ENCODE measurements around the gene ATPAF2.

The ATPAF2 gene

GRCh38 chr17:18070861-18071340 lies 31.9 kb upstream of the ATPAF2 start:
- Histone ChIP-seq H2BK15ac (ENCODE audit: low read depth, poor library complexity, severe bottlenecking) (no peak overlapping the region), H3K14ac (ENCODE audit: low read length in 2 of 2) (no peak overlapping the region), H3K27ac (ENCODE audit: low read length, poor library complexity, severe bottlenecking) (no peak overlapping the region), H3K9me3 (ENCODE audit: control insufficient read depth, low read length) (no peaks in the 10 kb centered on the region), H3K4me3 (ENCODE audit: insufficient read depth in 1 of 2, low read depth in 1 of 2, low read length in 2 of 2) (peak overlapping the region in 1 of 2 experiments; percentile 69), H3K4ac (ENCODE audit: low read depth in 1 of 2, low read length in 2 of 2) (no peak overlapping the region), H3K18ac (ENCODE audit: low read depth in 1 of 2, low read length in 2 of 2) (no peak overlapping the region), H2BK5ac (ENCODE audit: low read depth, low read length, poor library complexity, severe bottlenecking) (no peak overlapping the region), H2AK5ac (ENCODE audit: low read length, severe bottlenecking) (no peak overlapping the region), H3K23ac (ENCODE audit: low read length in 2 of 2) (peak overlapping the region in 1 of 2 experiments; percentile 96), H4K91ac (ENCODE audit: low read length) (no peak overlapping the region), H2AFZ (ENCODE audit: low read depth, low read length) (no peak overlapping the region), H3K9ac (ENCODE audit: low read length) (peak overlapping the region; percentile 57), H3K4me2 (ENCODE audit: low read length, poor library complexity, severe bottlenecking) (peak overlapping the region; percentile 43), H2BK12ac (ENCODE audit: low read length in 2 of 2) (no peak overlapping the region), H2BK120ac (ENCODE audit: low read depth, low read length) (no peak overlapping the region), H3K79me1 (replicated peaks; ENCODE audit: low read length, poor library complexity, severe bottlenecking) (no peaks in the 10 kb centered on the region), H3K36me3 (ENCODE audit: control insufficient read depth in 1 of 2, insufficient read depth in 2 of 2, low read depth in 1 of 2, low read length in 2 of 2) (peaks cover 7 to 19% of the 10 kb centered on the region in 2 experiments), H3K27me3 (ENCODE audit: control insufficient read depth in 1 of 2, insufficient read depth in 1 of 2, low read length in 2 of 2) (peaks cover 0 to under 1% of the 10 kb centered on the region in 2 experiments), H3K4me1 (ENCODE audit: control insufficient read depth, insufficient read depth, low read depth, low read length) (peaks cover 3% of the 10 kb centered on the region), H4K8ac (ENCODE audit: low read length) (no peak overlapping the region)
- DNase-seq: peak; percentile 22
- 45% methylated on average over 8 of the region's 8 CpGs for WGBS

GRCh38 chr17:18069101-18069500 lies 30.1 kb upstream of the ATPAF2 start:
- H3K14ac ChIP-seq (ENCODE audit: low read length in 2 of 2): no peak overlapping the region
- 100% methylated on average over 2 of the region's 2 CpGs for WGBS
- H3K9ac ChIP-seq (ENCODE audit: low read length): no peak overlapping the region
- peaks cover 3% of the 10 kb centered on the region for H3K4me1 ChIP-seq (ENCODE audit: control insufficient read depth, insufficient read depth, low read depth, low read length)
- H2AK5ac ChIP-seq (ENCODE audit: low read length, severe bottlenecking): no peak overlapping the region
- no peak overlapping the region for H2BK15ac ChIP-seq (ENCODE audit: low read depth, poor library complexity, severe bottlenecking)
- no peak overlapping the region for H4K91ac ChIP-seq (ENCODE audit: low read length)
- H2BK12ac ChIP-seq (ENCODE audit: low read length in 2 of 2): no peak overlapping the region
- no peak overlapping the region for H3K27ac ChIP-seq (ENCODE audit: low read length, poor library complexity, severe bottlenecking)
- H4K8ac ChIP-seq (ENCODE audit: low read length): no peak overlapping the region
- H2AFZ ChIP-seq (ENCODE audit: low read depth, low read length): no peak overlapping the region
- peaks cover 14 to 37% of the 10 kb centered on the region in 2 experiments for H3K36me3 ChIP-seq (ENCODE audit: control insufficient read depth in 1 of 2, insufficient read depth in 2 of 2, low read depth in 1 of 2, low read length in 2 of 2)
- no peaks in the 10 kb centered on the region for H3K9me3 ChIP-seq (ENCODE audit: control insufficient read depth, low read length)
- H3K27me3 ChIP-seq (ENCODE audit: control insufficient read depth in 1 of 2, insufficient read depth in 1 of 2, low read length in 2 of 2): no peaks in the 10 kb centered on the region
- no peak overlapping the region for H3K23ac ChIP-seq (ENCODE audit: low read length in 2 of 2)
- no peak overlapping the region for H2BK5ac ChIP-seq (ENCODE audit: low read depth, low read length, poor library complexity, severe bottlenecking)
- H3K4ac ChIP-seq (ENCODE audit: low read depth in 1 of 2, low read length in 2 of 2): no peak overlapping the region
- H3K4me2 ChIP-seq (ENCODE audit: low read length, poor library complexity, severe bottlenecking): no peak overlapping the region
- H3K18ac ChIP-seq (ENCODE audit: low read depth in 1 of 2, low read length in 2 of 2): no peak overlapping the region
- no peak for DNase-seq
- no peaks in the 10 kb centered on the region for H3K79me1 ChIP-seq (replicated peaks; ENCODE audit: low read length, poor library complexity, severe bottlenecking)
- H3K4me3 ChIP-seq (ENCODE audit: insufficient read depth in 1 of 2, low read depth in 1 of 2, low read length in 2 of 2): no peak overlapping the region
- no peak overlapping the region for H2BK120ac ChIP-seq (ENCODE audit: low read depth, low read length)

DNA sequence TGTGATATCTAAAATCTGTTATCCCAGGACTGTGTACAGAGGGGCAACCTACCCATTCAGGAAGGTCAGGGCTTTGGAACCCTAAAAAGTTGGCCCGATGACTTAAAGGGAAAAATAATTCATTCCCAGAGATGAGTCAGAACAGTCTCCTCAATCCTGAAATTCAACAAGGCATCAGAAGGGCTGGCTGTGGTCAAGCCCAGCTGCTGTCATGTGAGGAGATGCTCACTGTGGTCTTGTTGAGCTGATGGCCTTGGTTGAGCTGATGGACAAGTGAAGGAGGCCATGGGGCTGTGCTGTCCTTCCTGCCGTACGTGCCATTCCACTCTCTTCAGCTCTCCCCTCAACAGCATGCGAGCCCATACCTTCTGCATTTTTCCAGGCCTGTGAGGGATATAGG lies 27.9 kb upstream of the ATPAF2 start:
- peaks cover 3% of the 10 kb centered on the region for H3K4me1 ChIP-seq (ENCODE audit: control insufficient read depth, insufficient read depth, low read depth, low read length)
- H3K14ac ChIP-seq (ENCODE audit: low read length in 2 of 2): no peak overlapping the region
- no peak overlapping the region for H2AFZ ChIP-seq (ENCODE audit: low read depth, low read length)
- H3K9ac ChIP-seq (ENCODE audit: low read length): no peak overlapping the region
- no peak overlapping the region for H4K91ac ChIP-seq (ENCODE audit: low read length)
- no peak overlapping the region for H3K4me2 ChIP-seq (ENCODE audit: low read length, poor library complexity, severe bottlenecking)
- no peak overlapping the region for H2AK5ac ChIP-seq (ENCODE audit: low read length, severe bottlenecking)
- no peak overlapping the region for H3K4ac ChIP-seq (ENCODE audit: low read depth in 1 of 2, low read length in 2 of 2)
- H3K4me3 ChIP-seq (ENCODE audit: insufficient read depth in 1 of 2, low read depth in 1 of 2, low read length in 2 of 2): no peak overlapping the region
- no peaks in the 10 kb centered on the region for H3K9me3 ChIP-seq (ENCODE audit: control insufficient read depth, low read length)
- H2BK12ac ChIP-seq (ENCODE audit: low read length in 2 of 2): no peak overlapping the region
- no peaks in the 10 kb centered on the region for H3K79me1 ChIP-seq (replicated peaks; ENCODE audit: low read length, poor library complexity, severe bottlenecking)
- H2BK5ac ChIP-seq (ENCODE audit: low read depth, low read length, poor library complexity, severe bottlenecking): no peak overlapping the region
- H3K36me3 ChIP-seq (ENCODE audit: control insufficient read depth in 1 of 2, insufficient read depth in 2 of 2, low read depth in 1 of 2, low read length in 2 of 2): peaks cover 15 to 54% of the 10 kb centered on the region in 2 experiments
- H2BK15ac ChIP-seq (ENCODE audit: low read depth, poor library complexity, severe bottlenecking): no peak overlapping the region
- 90% methylated on average over 2 of the region's 4 CpGs for WGBS
- no peak for DNase-seq
- H3K27me3 ChIP-seq (ENCODE audit: control insufficient read depth in 1 of 2, insufficient read depth in 1 of 2, low read length in 2 of 2): no peaks in the 10 kb centered on the region
- no peak overlapping the region for H3K27ac ChIP-seq (ENCODE audit: low read length, poor library complexity, severe bottlenecking)
- no peak overlapping the region for H4K8ac ChIP-seq (ENCODE audit: low read length)
- no peak overlapping the region for H3K23ac ChIP-seq (ENCODE audit: low read length in 2 of 2)
- no peak overlapping the region for H3K18ac ChIP-seq (ENCODE audit: low read depth in 1 of 2, low read length in 2 of 2)
- H2BK120ac ChIP-seq (ENCODE audit: low read depth, low read length): no peak overlapping the region

DNA sequence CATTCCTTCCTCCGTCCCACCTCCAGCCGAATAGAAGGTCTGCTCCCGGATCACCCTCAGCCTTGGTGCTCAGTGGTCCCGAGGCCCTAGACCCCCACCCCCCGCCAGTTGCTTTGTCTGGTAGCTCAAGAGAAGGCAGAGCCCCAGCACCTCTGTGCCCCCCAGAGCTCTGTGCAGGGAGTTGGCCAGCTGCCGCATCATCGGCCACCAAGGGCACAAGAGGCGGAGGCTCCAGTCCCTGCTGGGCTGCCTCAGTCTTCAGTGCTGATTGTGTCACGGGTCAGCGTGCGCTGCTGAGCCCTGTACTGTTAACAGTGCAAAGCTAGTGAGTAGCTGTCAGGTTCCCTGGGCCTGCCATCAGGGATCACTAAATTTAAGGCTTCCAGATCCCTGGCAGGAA lies 26.6 kb upstream of the ATPAF2 start:
- Histone ChIP-seq H4K91ac (ENCODE audit: low read length) (no peak overlapping the region), H3K9me3 (ENCODE audit: control insufficient read depth, low read length) (no peaks in the 10 kb centered on the region), H3K4me2 (ENCODE audit: low read length, poor library complexity, severe bottlenecking) (no peak overlapping the region), H3K23ac (ENCODE audit: low read length in 2 of 2) (no peak overlapping the region), H3K14ac (ENCODE audit: low read length in 2 of 2) (no peak overlapping the region), H3K9ac (ENCODE audit: low read length) (no peak overlapping the region), H3K27ac (ENCODE audit: low read length, poor library complexity, severe bottlenecking) (no peak overlapping the region), H4K8ac (ENCODE audit: low read length) (no peak overlapping the region), H3K36me3 (ENCODE audit: control insufficient read depth in 1 of 2, insufficient read depth in 2 of 2, low read depth in 1 of 2, low read length in 2 of 2) (peaks cover 23 to 65% of the 10 kb centered on the region in 2 experiments), H2BK12ac (ENCODE audit: low read length in 2 of 2) (no peak overlapping the region), H3K79me1 (replicated peaks; ENCODE audit: low read length, poor library complexity, severe bottlenecking) (no peaks in the 10 kb centered on the region), H2BK15ac (ENCODE audit: low read depth, poor library complexity, severe bottlenecking) (no peak overlapping the region), H2AFZ (ENCODE audit: low read depth, low read length) (no peak overlapping the region), H3K4ac (ENCODE audit: low read depth in 1 of 2, low read length in 2 of 2) (no peak overlapping the region), H3K18ac (ENCODE audit: low read depth in 1 of 2, low read length in 2 of 2) (no peak overlapping the region), H3K27me3 (ENCODE audit: control insufficient read depth in 1 of 2, insufficient read depth in 1 of 2, low read length in 2 of 2) (no peaks in the 10 kb centered on the region), H3K4me3 (ENCODE audit: insufficient read depth in 1 of 2, low read depth in 1 of 2, low read length in 2 of 2) (no peak overlapping the region), H2AK5ac (ENCODE audit: low read length, severe bottlenecking) (no peak overlapping the region), H2BK120ac (ENCODE audit: low read depth, low read length) (no peak overlapping the region), H3K4me1 (ENCODE audit: control insufficient read depth, insufficient read depth, low read depth, low read length) (no peaks in the 10 kb centered on the region), H2BK5ac (ENCODE audit: low read depth, low read length, poor library complexity, severe bottlenecking) (no peak overlapping the region)
- DNase-seq: no peak
- 98% methylated on average over 11 of the region's 11 CpGs for WGBS

All from mesenchymal stem cell (in vitro differentiated cells and primary cell).